BLaER1 (cell line): ENCODE results near the gene HTRA3.
A peak's percentile ranks its signal among the peaks of the same experiment; 100 is the strongest.

Source experiments
- H3K27ac ChIP-seq: shearing (Covaris generic); formaldehyde crosslinking; 2 replicates; pipeline ENCODE4 v1.8.1; 2022
- H3K27me3 ChIP-seq: shearing (Covaris generic); formaldehyde crosslinking; 2 replicates; pipeline ENCODE4 v1.8.1; 2022
- H3K36me3 ChIP-seq: shearing (Covaris generic); formaldehyde crosslinking; 2 replicates; pipeline ENCODE4 v1.8.1; 2022
- H3K4me1 ChIP-seq: shearing (Covaris generic); formaldehyde crosslinking; 2 replicates; pipeline ENCODE4 v1.8.1; 2022
- H3K4me2 ChIP-seq: shearing (Covaris generic); formaldehyde crosslinking; 2 replicates; pipeline ENCODE4 v1.8.1; 2022
- H3K4me3 ChIP-seq: shearing (Covaris generic); formaldehyde crosslinking; 2 replicates; pipeline ENCODE4 v1.8.1; 2022
- H3K9ac ChIP-seq: shearing (Covaris generic); formaldehyde crosslinking; 2 replicates; pipeline ENCODE4 v1.8.1; 2022
- H3K9me3 ChIP-seq: shearing (Covaris generic); formaldehyde crosslinking; 2 replicates; pipeline ENCODE4 v1.8.1; 2022
- H4K20me1 ChIP-seq: shearing (Covaris generic); formaldehyde crosslinking; 2 replicates; pipeline ENCODE4 v1.8.1; 2022
- Cebpa-rat ChIP-seq: shearing (Covaris generic); IDR thresholded peaks from 2 replicates; pipeline ENCODE4 v1.8.1; 2022

HTRA3 gene

DNA sequence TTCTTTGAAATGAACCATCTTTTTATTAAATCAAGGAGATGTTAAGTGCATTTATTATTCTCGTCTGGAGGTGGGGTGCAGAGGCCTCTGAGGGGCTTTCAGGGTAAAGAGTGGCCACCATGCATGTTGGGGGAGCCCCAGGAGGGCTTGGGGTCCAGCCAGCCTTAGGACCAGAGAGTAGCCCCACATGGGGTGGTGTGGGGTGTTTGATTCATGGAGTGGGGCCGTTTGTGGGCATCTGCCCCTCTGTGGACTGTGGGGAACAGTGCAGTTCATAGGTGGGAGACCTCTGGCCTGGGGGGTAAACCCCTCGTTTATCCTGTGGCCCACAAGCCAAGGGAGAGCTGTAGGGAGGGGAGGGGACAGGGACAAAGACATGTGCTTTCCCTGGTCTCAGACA, 26.9 kb downstream of the HTRA3 start:
- H3K9me3 ChIP-seq: no peaks in the 10 kb centered on the region
- H4K20me1 ChIP-seq: peaks cover 93% of the 10 kb centered on the region
- TF ChIP-seq Cebpa-rat: no peak
- H3K4me2 ChIP-seq: no peak overlapping the region
- H3K36me3 ChIP-seq: peaks cover 85% of the 10 kb centered on the region
- no peak overlapping the region for H3K9ac ChIP-seq
- peaks cover 10% of the 10 kb centered on the region; the same call in 1 of the 2 replicates for H3K4me1 ChIP-seq
- H3K27me3 ChIP-seq: no peaks in the 10 kb centered on the region
- H3K4me3 ChIP-seq: no peak overlapping the region
- peak overlapping the region; percentile 30; the same call in 1 of the 2 replicates for H3K27ac ChIP-seq

DNA sequence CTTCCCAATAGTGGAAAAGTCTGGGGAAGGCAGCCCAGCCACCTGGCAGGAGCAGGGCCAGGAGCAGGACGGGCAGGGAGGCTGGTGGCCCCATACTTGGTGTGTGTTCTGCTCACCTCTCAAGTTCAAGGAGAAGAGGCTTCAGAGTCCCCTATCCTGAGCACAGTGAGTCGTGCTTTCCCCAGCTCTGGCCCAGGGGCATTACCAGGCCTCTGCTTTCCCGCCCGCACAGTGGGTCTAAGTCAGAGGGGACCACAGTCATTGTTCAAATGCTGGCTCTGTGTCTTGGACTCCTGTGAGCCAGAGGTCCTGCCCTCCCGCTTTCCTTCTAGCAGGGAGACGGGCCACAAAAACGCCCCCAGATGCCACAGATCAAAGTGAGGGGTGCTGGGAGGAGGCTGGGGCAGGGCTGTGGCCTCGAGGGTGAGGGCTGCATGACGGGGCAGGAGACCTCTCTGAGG, 27.6 kb downstream of the HTRA3 start:
- H3K27ac ChIP-seq: peak overlapping the region; percentile 30; the same call in 1 of the 2 replicates
- H3K4me2 ChIP-seq: no peak overlapping the region
- H3K36me3 ChIP-seq: peaks cover 83% of the 10 kb centered on the region
- H3K4me3 ChIP-seq: no peak overlapping the region
- peaks cover 10% of the 10 kb centered on the region; the same call in 1 of the 2 replicates for H3K4me1 ChIP-seq
- no peak overlapping the region for H3K9ac ChIP-seq
- H3K27me3 ChIP-seq: no peaks in the 10 kb centered on the region
- H4K20me1 ChIP-seq: peaks cover 92% of the 10 kb centered on the region
- TF ChIP-seq Cebpa-rat: no peak
- H3K9me3 ChIP-seq: no peaks in the 10 kb centered on the region

GRCh38 chr4:8297691-8298485, 28.3 kb downstream of the HTRA3 start:
- no peak overlapping the region for H3K9ac ChIP-seq
- H3K4me2 ChIP-seq: no peak overlapping the region
- H3K36me3 ChIP-seq: peaks cover 83% of the 10 kb centered on the region
- no peak overlapping the region for H3K4me3 ChIP-seq
- H3K4me1 ChIP-seq: peaks cover 14% of the 10 kb centered on the region; the same call in 1 of the 2 replicates
- peaks cover 91% of the 10 kb centered on the region for H4K20me1 ChIP-seq
- no peaks in the 10 kb centered on the region for H3K9me3 ChIP-seq
- no peaks in the 10 kb centered on the region for H3K27me3 ChIP-seq
- H3K27ac ChIP-seq: no peak overlapping the region; the same call in 1 of the 2 replicates
- TF ChIP-seq Cebpa-rat: no peak

GRCh38 chr4:8300832-8301231, 31.3 kb downstream of the HTRA3 start:
- no peak overlapping the region for H3K4me2 ChIP-seq
- H4K20me1 ChIP-seq: peaks cover 97% of the 10 kb centered on the region
- no peak overlapping the region for H3K4me3 ChIP-seq
- no peak overlapping the region for H3K9ac ChIP-seq
- peaks cover 83% of the 10 kb centered on the region for H3K36me3 ChIP-seq
- TF ChIP-seq Cebpa-rat: no peak
- no peak overlapping the region for H3K27ac ChIP-seq
- H3K4me1 ChIP-seq: peaks cover 36% of the 10 kb centered on the region
- H3K27me3 ChIP-seq: no peaks in the 10 kb centered on the region
- H3K9me3 ChIP-seq: no peaks in the 10 kb centered on the region

DNA sequence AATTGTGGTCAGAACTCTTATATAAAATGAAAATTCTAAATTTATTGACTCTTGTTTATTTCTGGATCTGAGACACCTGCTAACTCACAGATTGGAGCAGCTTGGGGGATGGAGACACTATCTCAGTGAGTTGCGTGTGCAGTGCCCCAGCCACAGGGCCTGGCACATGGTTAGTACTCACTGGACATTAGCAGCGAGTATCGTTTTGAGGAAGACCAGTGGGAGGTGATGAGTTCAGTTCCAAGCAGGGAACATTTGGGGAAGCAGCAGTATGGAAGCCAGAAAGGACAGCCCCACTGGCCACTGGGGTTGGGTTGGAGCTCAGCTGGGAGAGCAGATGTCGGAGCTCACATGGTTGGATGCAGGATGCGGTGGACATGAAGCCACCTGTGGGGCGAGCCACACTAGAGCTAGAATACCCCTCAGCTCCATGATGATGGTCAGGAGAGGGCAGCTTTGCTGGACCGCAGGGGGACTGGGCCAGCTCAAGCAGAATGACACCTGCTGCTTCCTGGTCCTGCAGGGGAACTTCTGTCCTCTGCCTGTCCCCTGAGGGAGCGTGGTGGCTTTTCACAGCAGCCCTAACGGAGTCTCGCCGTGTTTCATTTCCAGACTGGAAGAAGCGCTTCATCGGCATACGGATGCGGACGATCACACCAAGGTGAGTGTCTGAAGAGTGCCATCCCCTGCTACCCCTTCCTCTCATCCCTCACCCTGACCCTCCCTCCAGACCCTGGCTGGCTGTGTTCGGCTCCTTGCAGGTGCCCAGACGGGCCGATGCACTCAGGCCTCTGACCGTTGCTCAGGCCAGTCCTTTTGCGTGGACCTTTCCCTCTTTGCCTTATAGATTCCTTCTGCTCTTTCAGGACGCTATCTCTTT, 32.5 kb downstream of the HTRA3 start:
- no peaks in the 10 kb centered on the region for H3K9me3 ChIP-seq

DNA sequence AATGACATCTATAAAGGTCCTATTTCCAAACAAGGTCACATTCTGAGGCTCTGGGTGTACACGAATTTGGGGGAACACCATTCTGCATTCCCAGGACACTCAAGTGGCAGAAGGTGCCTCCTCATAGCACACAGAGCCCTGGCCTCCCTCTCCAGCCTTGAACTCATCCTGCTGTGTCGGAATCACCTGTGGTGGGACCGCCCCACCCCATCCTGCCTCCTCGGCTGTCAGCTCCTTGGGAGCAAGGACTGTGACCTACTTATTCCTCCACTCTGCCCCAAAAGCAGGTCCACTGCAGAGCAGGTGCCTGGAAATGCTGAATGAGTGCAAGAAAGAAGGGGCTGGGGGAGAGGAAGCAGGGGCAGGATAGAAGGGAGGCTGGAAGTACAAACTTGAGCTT, 33.5 kb downstream of the HTRA3 start:
- Histone ChIP-seq H3K27ac (no peak overlapping the region), H3K27me3 (no peaks in the 10 kb centered on the region), H3K9ac (no peak overlapping the region), H4K20me1 (peaks cover 97% of the 10 kb centered on the region), H3K4me3 (no peak overlapping the region), H3K9me3 (no peaks in the 10 kb centered on the region), H3K4me1 (peaks cover 54% of the 10 kb centered on the region), H3K4me2 (no peak overlapping the region), H3K36me3 (peaks cover 83% of the 10 kb centered on the region)
- TF ChIP-seq Cebpa-rat: no peak

More for the DNA sequence above, 32.5 kb downstream of the HTRA3 start:
- H3K27me3 ChIP-seq: no peaks in the 10 kb centered on the region
- H3K36me3 ChIP-seq: peaks cover 83% of the 10 kb centered on the region
- H4K20me1 ChIP-seq: peaks cover 97% of the 10 kb centered on the region
- no peak overlapping the region for H3K4me3 ChIP-seq
- peaks cover 44% of the 10 kb centered on the region for H3K4me1 ChIP-seq
- H3K4me2 ChIP-seq: no peak overlapping the region
- H3K27ac ChIP-seq: no peak overlapping the region
- TF ChIP-seq Cebpa-rat: no peak
- no peak overlapping the region for H3K9ac ChIP-seq

DNA sequence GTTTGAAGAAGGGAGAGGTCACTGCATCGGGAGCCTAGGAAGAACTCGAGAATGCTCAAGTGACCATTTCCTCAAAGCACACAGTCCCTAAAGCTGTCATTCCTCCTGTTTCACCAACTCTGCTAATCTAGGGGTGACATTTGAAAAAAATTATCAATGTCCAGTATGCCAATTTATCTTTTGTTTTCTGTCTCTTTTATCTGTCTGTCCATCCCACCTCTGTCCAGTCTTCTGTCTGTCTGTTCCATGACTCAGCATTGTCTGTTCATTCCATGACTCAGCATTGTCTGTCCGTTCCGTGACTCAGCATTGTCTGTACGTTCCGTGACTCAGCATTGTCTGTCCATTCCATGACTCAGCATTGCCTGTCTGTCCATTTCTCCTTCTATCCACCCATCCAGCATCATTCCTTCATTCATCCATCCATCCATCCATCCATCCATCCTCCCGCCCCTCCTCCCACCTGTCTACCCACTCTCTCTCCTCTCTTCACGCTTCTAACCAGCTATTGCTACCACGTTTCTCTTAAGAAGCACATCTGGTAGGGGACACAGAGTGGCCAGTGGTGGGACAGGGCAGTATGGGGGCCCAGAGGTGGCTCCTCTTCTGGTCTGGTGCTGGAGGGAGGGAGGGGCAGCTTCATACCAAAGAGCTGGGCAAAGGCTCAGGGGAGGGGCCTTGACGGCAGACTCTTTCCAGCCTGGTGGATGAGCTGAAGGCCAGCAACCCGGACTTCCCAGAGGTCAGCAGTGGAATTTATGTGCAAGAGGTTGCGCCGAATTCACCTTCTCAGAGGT, 34.1 kb downstream of the HTRA3 start:
- Histone ChIP-seq H3K9me3 (no peaks in the 10 kb centered on the region), H3K27me3 (no peaks in the 10 kb centered on the region), H3K4me1 (peaks cover 60% of the 10 kb centered on the region), H3K4me2 (no peak overlapping the region), H3K27ac (peak overlapping the region; percentile 29), H3K4me3 (no peak overlapping the region), H3K36me3 (peaks cover 82% of the 10 kb centered on the region), H4K20me1 (peaks cover 96% of the 10 kb centered on the region), H3K9ac (no peak overlapping the region)
- no peak for TF ChIP-seq Cebpa-rat

GRCh38 chr4:8304827-8305695, 35.5 kb downstream of the HTRA3 start:
- H3K4me2 ChIP-seq: peak overlapping the region; percentile 48; the same call in 1 of the 2 replicates
- H3K9me3 ChIP-seq: no peaks in the 10 kb centered on the region
- TF ChIP-seq Cebpa-rat: no peak
- H3K27ac ChIP-seq: no peak overlapping the region
- peaks cover 74% of the 10 kb centered on the region for H3K4me1 ChIP-seq
- no peak overlapping the region for H3K9ac ChIP-seq
- H3K27me3 ChIP-seq: no peaks in the 10 kb centered on the region
- peaks cover 82% of the 10 kb centered on the region for H4K20me1 ChIP-seq
- H3K4me3 ChIP-seq: no peak overlapping the region
- peaks cover 73% of the 10 kb centered on the region for H3K36me3 ChIP-seq
